Activated CD4-positive, alpha-beta T cell treated with anti-CD3 and anti-CD28 coated beads, Interleukin-2, Interleukin-6, amounts not matched to agents 100 ng/mL and 50 ng/mL, durations not matched to agents 16 hours and 8 hours (primary cell): ENCODE results near the gene GEMIN2.
"Not testable (repeated sequence)": the region's sequence is repeated elsewhere in the genome, so short reads cannot be mapped to it uniquely, and the experiment has no call there.

Experiments
- DNase-seq: peaks from one replicate; pipeline ENCODE4 v3.0.0-alpha.2; 2020

Gene GEMIN2, protein sequence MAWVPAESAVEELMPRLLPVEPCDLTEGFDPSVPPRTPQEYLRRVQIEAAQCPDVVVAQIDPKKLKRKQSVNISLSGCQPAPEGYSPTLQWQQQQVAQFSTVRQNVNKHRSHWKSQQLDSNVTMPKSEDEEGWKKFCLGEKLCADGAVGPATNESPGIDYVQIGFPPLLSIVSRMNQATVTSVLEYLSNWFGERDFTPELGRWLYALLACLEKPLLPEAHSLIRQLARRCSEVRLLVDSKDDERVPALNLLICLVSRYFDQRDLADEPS

GRCh38 chr14:39114073-39114838 is at the start of gene GEMIN2:
GEMIN2 (plus strand) TSS chr14:39114323; CDS start chr14:39114339, 16 bp downstream.
- DNase-seq: peak; percentile 96

- DNase-seq: not testable (repeated sequence)
These were observed 44.8 kb upstream of the GEMIN2 start for GRCh38 chr14:39069169-39069805.

GRCh38 chr14:39069923-39070322 is 44.2 kb upstream of the GEMIN2 start:
- DNase-seq: no peak

GRCh38 chr14:39071096-39071495 is 43.0 kb upstream of the GEMIN2 start:
- no peak for DNase-seq

DNA sequence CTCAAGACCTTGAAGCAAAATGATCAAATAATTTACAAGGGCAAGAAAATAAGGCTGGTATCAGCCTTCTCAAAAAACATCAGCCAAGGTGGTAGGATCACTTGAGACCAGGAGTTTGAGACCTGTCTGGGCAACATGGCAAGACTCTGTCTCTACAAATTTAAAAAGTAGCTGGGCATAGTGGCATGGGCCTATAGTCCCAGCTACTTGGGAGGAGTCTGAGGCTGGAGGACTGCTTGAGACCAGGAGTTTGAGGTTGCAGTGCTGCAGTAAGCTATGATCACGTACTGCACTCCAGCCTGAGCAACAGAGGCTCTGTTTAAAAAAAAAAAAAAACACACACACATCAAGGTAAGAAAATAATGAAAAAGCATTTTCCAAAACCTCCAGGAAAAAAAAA is 33.2 kb upstream of the GEMIN2 start:
- no peak for DNase-seq

DNA sequence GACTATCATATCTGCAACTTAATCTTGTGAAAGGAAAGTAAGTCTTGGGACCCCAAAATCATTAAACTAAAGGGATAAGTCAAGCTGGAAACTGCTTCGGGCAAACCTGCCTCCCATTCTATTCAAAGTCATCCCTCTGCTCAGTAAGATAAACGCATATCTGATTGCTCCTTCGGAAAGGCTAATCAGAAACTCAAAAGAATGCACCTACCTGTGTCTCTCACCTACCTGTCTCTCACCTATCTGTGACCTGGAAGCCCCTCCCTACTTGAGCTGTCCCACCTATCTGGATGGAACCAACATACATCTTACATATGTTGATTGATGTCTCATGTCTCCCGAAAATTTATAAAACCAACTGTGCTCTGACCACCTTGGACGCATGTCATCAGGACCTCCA is 31.0 kb upstream of the GEMIN2 start:
- DNase-seq: no peak

- no peak for DNase-seq
These were observed 28.2 kb upstream of the GEMIN2 start for GRCh38 chr14:39085933-39086332.

- DNase-seq: no peak
These were observed 26.6 kb upstream of the GEMIN2 start for GRCh38 chr14:39087493-39087892.

GRCh38 chr14:39090548-39091111 is 23.5 kb upstream of the GEMIN2 start:
- DNase-seq: no peak

DNA sequence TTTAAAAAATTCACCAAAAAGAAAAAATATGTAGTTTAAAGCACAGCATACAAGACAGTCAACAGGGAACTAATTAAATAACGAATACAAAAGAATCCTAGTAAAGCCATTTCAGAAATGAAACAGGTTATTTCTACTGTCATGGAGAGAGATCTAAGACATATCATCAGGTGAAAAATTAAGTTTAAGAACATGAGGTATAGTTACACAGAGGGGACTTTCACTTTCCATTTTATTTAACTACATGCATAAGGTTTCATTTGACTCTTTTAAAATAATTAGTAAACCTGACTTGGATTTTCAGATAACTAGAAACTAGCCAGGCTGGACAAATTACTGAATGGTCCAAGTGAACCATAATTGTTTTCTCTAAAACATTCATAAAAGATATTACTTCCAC is 22.4 kb upstream of the GEMIN2 start:
- DNase-seq: no peak

DNA sequence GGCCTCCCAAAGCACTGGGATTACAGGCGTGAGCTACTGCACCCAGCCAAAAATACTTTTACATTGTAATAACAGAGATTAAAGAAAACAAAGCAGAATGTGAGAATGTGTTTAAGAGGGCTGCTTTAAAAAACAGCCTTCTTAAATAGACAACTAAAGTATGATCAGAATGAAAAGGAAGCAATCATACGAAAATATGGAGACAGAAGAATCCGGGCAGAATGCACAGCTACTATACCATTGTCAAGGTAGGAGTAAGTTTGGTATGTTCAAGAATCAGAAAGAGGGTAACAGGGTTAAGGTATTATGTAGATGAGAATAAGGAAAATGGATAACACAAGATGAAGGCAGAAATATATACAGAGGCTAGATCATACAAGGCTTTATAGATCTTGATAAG is 19.6 kb upstream of the GEMIN2 start:
- no peak for DNase-seq

DNA sequence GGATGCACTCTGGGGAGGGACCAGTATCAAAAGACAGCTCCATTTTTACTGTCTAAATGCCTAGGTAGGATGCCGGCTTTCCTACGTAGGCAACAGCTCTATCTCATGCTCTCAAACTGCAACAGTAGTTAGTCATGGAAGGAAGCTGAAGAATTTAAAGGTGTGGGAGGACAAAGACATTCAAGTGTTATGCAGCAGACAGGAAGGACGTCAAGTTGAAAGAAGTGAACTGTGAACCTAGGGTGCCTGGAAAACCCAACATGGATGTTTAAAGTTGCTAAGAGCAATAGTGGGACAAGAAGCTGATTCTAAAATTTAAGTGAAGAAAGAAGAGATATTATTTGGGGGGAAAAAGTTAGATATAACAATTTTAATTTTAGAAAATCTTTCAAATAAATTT is 17.0 kb upstream of the GEMIN2 start:
- DNase-seq: peak; percentile 60

DNA sequence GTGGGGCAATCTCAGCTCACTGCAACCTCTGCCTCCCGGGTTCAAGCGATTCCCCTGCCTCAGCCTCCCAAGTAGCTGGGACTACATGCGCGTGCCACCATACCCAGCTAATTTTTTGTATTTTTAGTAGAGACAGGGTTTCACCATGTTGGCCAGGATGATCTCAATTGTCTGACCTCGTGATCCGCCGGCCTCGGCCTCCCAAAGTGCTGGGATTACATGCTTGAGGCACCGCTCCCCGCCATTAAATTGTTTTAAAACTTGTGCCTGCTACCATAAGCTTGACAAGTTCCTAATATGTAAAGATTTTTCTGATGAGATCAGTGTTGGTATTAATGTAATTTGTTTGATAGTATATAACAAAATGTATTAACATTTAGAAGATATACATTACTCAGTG is 14.9 kb upstream of the GEMIN2 start:
- not testable (repeated sequence) for DNase-seq

GRCh38 chr14:39099748-39100147 is 14.4 kb upstream of the GEMIN2 start:
- DNase-seq: no peak

DNA sequence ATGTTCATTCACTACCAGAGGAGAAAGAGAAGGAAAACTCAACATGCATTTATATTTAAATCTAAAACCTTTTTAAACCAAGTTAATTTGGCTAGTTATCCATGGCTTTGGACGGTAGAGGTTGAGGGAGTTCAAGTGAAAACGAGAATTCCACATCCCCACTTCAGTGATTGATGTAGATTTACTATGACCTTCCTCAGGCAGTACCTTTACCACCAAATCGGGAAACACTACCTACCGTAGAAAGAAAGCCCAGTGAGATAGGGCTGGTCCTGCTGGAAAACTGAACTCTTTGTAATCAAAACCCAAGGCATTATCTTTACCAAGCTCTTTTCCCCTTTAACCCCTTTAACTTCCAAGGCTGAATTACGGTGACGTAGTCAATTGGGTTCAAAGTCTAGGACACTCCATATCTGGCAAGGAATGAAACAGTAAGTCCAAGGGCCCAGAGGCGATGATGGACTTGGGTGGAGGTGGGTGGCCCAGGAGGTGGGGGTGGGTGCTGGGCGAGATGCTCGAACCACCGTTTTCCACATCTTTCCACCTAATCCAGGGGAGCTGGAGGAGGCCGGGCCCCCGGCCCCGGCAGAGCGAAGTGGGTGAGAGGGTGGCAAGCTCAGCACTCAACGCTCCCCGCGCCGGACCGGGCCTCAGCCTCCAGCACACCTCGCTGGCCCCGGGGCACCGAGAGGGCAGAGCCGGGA is 11.7 kb upstream of the GEMIN2 start:
- DNase-seq: peak; percentile 17

GRCh38 chr14:39102969-39103957 is 10.9 kb upstream of the GEMIN2 start, which contains the start of gene SEC23A:
SEC23A (minus strand) TSS chr14:39103235; CDS start chr14:39096118, 7,117 bp downstream.
- peak; percentile 92 for DNase-seq

DNA sequence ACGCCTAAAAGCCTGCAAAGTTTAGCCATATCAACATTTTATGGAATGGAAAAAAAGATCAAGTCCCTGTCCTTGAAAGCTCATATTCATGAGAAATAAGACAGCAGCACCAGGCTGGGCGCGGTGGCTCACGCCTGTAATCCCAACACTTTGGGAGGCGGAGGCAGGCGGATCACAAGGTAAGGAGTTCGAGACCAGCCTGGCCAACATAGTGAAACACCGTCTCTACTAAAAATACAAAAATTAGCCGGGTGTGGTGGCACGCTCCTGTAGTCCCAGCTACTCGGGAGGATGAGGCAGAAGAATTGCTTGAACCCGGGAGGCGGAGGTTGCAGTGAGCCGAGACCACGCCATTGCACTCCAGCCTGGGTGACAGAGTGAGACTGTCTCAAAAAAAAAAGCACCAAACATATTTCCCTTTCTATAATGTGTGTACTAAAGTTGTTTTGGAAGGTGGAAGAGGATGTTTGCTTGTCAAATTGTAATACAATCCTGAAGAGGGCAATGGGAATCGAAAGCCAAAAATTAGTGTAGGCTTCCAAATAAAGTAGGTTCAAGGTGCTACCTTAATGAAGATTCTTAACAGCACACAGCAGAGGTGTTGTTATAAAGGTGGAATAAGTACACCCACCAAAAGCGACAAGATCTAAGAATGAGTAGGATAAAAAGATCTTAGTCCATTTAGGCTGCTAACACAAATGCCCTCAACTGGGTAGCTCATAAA is 9.9 kb upstream of the GEMIN2 start:
- DNase-seq: not testable (repeated sequence)

DNA sequence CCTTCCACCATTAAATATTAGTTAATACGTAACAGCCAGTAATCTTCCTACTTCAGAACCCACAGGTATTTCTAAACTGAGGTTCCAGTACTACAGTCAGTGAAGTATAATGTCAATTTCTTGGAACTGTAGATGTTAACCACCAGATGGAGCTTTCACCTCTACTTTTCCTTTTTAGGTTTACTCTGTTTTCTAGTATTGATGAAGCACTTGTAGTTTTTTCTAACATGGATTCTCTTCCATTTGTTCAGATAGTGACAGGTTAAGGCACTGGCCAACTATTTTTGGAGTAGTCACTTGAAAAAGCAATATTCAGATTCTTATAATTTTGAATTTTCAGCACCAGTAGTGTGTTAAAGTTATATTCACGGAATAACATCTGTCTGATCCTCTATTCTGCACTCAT is 6.5 kb upstream of the GEMIN2 start:
- peak; percentile 47 for DNase-seq

DNA sequence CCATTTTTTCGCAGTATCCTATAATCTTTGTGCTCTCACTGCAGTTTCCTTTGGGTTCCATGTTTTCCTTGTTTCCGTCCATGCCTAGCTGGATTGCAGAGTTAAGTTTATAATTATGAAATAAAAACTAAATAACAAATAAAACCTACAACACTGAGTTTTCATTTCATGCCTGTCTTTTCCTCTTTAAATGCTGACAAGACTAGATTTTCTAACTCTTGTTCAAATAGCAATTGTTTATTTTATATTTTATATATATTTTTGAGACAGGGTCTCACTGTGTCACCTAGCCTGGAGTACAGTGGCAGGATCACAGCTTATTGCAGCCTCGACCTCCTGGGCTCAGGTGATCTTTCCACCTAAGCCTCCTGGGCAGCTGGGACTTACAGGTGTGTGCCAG is 5.3 kb upstream of the GEMIN2 start:
- no peak for DNase-seq

DNA sequence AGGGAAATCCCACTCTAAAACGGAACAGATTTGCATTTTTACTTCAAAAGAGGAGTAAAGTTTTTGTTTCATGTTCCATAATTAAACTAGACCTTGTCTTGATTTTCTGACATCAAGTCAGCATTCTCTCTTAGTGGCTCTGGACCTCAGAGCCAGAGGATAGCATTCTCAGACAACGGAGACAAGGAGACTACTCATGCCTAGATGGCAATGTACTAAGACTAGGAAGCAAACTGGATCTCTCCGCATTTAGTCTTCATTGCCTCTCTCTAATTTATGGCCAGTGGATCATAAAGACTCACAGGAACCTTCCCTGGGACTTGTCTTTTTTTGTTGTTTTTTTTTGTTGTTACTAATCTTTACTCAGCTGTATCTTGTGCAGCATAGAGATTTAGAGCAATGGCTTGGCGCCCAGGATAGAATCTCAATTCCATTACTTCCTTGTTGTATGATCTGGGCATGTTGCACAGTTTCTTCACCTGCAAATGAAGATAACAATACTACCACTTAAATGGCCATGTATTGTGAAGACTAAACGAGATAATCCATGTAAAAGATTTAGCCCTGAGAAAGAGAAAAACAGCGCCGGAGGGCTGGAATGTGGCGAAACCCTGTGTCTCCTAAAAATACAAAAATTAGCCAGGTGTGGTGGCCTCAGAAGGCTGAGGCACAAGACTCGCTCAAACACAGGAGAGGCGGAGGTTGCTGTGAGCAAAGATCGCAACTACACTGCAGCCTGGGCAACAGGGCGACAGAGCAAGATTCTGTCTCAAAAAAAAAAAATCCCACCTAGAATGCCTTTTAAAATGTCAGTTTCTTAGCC is 4.0 kb upstream of the GEMIN2 start:
- no peak for DNase-seq
